K562 (cell line): ENCODE measurements around the gene SUSD3. TPM values are rescaled to one million over a fixed set of nuclear protein-coding genes. Genes with fewer than 3 reads are reported as not detected.

ENCODE experiments used
- ATAC-seq: fragments of 200-7000 bp; cut with Tn5 transposase; 3 replicates; pipeline ENCODE4 v1.9.1; 2020; ENCODE audit warnings: moderate library complexity
- BruUV-seq: library from RNA; stranded (reverse); fragments of 400-500 nt; replicated peaks from 2 replicates; lab custom pipeline; 2021; lab: Mats Ljungman, UMichigan
- CTCF ChIA-PET: fragments of 300-600 bp; formaldehyde crosslinking; extraction: SDS; loops from one replicate; lab custom pipeline; 2021; ENCODE audit warnings: low intra/inter-chr PET ratio; lab: Yijun Ruan, JAX
- POLR2A ChIA-PET: fragments of 300-600, 350-650 bp; sonication (Branson Sonifier 250); formaldehyde crosslinking; extraction: SDS; loops from one replicate; lab custom pipeline; 2021; ENCODE audit warnings: antibody characterized with exemption, inconsistent platforms; lab: Yijun Ruan, JAX
- DNase-seq, 4 experiments: peaks; one replicate each; pipeline versions ENCODE4 v3.0.0 to v3.0.0-alpha.2; 2011 to 2018; ENCODE audit warnings: low spot score in 3 of 4, mixed read lengths in 3 of 4; ENCODE audit errors: extremely low read depth in 1 of 4
- FAIRE-seq: peaks from 2 replicates; lab custom pipeline; 2011; peaks lifted over from hg19 to GRCh38; lab: Jason Lieb, UNC
- H2AFZ ChIP-seq: 2 replicates; pipeline ENCODE4 v1.6.0; 2011; ENCODE audit warnings: low read depth, low read length, control low read depth, inconsistent platforms
- H3K27ac ChIP-seq: fragments of 200-600 bp; 3 replicates; pipeline ENCODE4 v1.8.0; 2011; ENCODE audit warnings: low read depth, mild to moderate bottlenecking, control low read depth, inconsistent platforms, low read length, moderate library complexity, mixed read lengths; ENCODE audit errors: extremely low read depth
- H3K27me3 ChIP-seq, 2 experiments: fragments of 300-600 bp in 1 of 2; 2 replicates in 1 of 2; 3 replicates in 1 of 2; pipeline versions ENCODE4 v1.6.0 to v1.8.0; 2011; ENCODE audit warnings: inconsistent platforms in 2 of 2, low read length in 2 of 2, mild to moderate bottlenecking in 1 of 2, mixed read lengths in 1 of 2, moderate library complexity in 1 of 2; ENCODE audit not compliant: control insufficient read depth in 2 of 2, insufficient read depth in 2 of 2
- H3K36me3 ChIP-seq: fragments of 300-600 bp; 3 replicates; pipeline ENCODE4 v1.8.0; 2011; ENCODE audit warnings: mild to moderate bottlenecking, low read length, inconsistent platforms; ENCODE audit not compliant: control insufficient read depth, insufficient read depth
- H3K4me1 ChIP-seq, 2 experiments: fragments of 200-600 bp in 1 of 2; replicated peaks in 1 of 2; 2 replicates in 1 of 2; 3 replicates in 1 of 2; pipeline versions ENCODE4 v1.5.1 to v1.8.0; 2011; ENCODE audit warnings: inconsistent platforms in 2 of 2, low read length in 2 of 2, mild to moderate bottlenecking in 1 of 2, mixed read lengths in 1 of 2, moderate library complexity in 1 of 2; ENCODE audit not compliant: control insufficient read depth in 2 of 2, insufficient read depth in 2 of 2
- H3K4me2 ChIP-seq: 2 replicates; pipeline ENCODE4 v1.6.1; 2011; ENCODE audit warnings: low read length, control low read depth, inconsistent platforms, mixed read lengths; ENCODE audit not compliant: insufficient read depth
- H3K4me3 ChIP-seq: fragments of 200-600 bp; sonication (generic), shearing (Covaris generic); 2 replicates; pipeline ENCODE4 v1.5.1; 2016; ENCODE audit warnings: control low read depth, inconsistent platforms
- H3K79me2 ChIP-seq: fragments of 200-600 bp; 3 replicates; pipeline ENCODE4 v1.8.0; 2011; ENCODE audit warnings: low read length, inconsistent platforms; ENCODE audit not compliant: control insufficient read depth, insufficient read depth
- H3K9ac ChIP-seq, 2 experiments: 2 replicates each; pipeline versions ENCODE4 v1.6.0 to v1.6.1; 2011; ENCODE audit warnings: low read depth in 2 of 2, low read length in 2 of 2, control low read depth in 1 of 2, inconsistent platforms in 1 of 2, mild to moderate bottlenecking in 1 of 2, mixed read lengths in 1 of 2; ENCODE audit not compliant: insufficient read depth in 1 of 2
- H3K9me1 ChIP-seq: one replicate; pipeline ENCODE4 v1.6.0; 2011; ENCODE audit warnings: inconsistent platforms, mild to moderate bottlenecking, low read length, moderate library complexity; ENCODE audit not compliant: control insufficient read depth, insufficient read depth
- H3K9me3 ChIP-seq: replicated peaks from 2 replicates; pipeline ENCODE4 v1.5.1; 2011; ENCODE audit warnings: low read depth, low read length, inconsistent platforms; ENCODE audit not compliant: control insufficient read depth, insufficient read depth
- H4K20me1 ChIP-seq: replicated peaks from 2 replicates; pipeline ENCODE4 v1.6.1; 2011; ENCODE audit warnings: low read length, inconsistent platforms, mixed read lengths; ENCODE audit not compliant: control insufficient read depth, insufficient read depth
- CHD2 ChIP-seq: IDR thresholded peaks from 2 replicates; pipeline ENCODE4 v1.6.1; 2011; ENCODE audit warnings: low read depth, low read length
- ELK1 ChIP-seq: sonication (generic); formaldehyde crosslinking; IDR thresholded peaks from 2 replicates; pipeline ENCODE4 v1.8.1; 2022; ENCODE audit warnings: missing genetic modification reagents
- EWSR1 ChIP-seq: fragments of 450-650 bp; IDR thresholded peaks from 2 replicates; pipeline ENCODE4 v1.6.1; 2018; ENCODE audit warnings: borderline replicate concordance, mild to moderate bottlenecking, low read depth, moderate library complexity; ENCODE audit not compliant: partially characterized antibody
- IRF2 ChIP-seq: sonication (generic); formaldehyde crosslinking; IDR thresholded peaks from 2 replicates; pipeline ENCODE4 v1.8.1; 2022; ENCODE audit warnings: mild to moderate bottlenecking, missing genetic modification reagents
- MAFG ChIP-seq: fragments of 450-650 bp; conservative IDR thresholded peaks from 2 replicates; pipeline ENCODE4 v1.6.1; 2016; ENCODE audit warnings: missing genetic modification characterization, missing compliant biosample characterization
- SIX5 ChIP-seq, 2 experiments: IDR thresholded peaks; 2 replicates each; pipeline ENCODE4 v1.6.1; 2011; ENCODE audit warnings: low read length in 2 of 2, borderline replicate concordance in 1 of 2, low read depth in 1 of 2, mild to moderate bottlenecking in 1 of 2, moderate library complexity in 1 of 2; ENCODE audit not compliant: insufficient read depth in 1 of 2
- SP2 ChIP-seq: IDR thresholded peaks from 2 replicates; pipeline ENCODE4 v1.6.1; 2011; ENCODE audit warnings: mild to moderate bottlenecking, low read depth, low read length, moderate library complexity; ENCODE audit not compliant: poor library complexity, severe bottlenecking; ENCODE audit errors: extremely low read depth
- THAP12 ChIP-seq: fragments of 250-450 bp; sonication (Bioruptor Pico); IDR thresholded peaks from 2 replicates; pipeline ENCODE4 v1.9.0; 2021; ENCODE audit warnings: mild to moderate bottlenecking, inconsistent platforms
- TRIM28 ChIP-seq: fragments of 450-650 bp; IDR thresholded peaks from 2 replicates; pipeline ENCODE4 v1.6.1; 2017
- ZNF695 ChIP-seq: fragments of 450-650 bp; formaldehyde crosslinking; IDR thresholded peaks from 2 replicates; pipeline ENCODE4 v1.4.0; 2020; ENCODE audit warnings: mild to moderate bottlenecking, moderate library complexity
- WGBS: fragments of 100-300 bp; shearing (Covaris generic); methylation state at CpG from one replicate; pipeline ENCODE4 v1.1.6; 2016; ENCODE audit warnings: low coverage, mixed read lengths; ENCODE audit not compliant: insufficient coverage; ENCODE audit errors: missing lambda C conversion rate; 5-methylcytosine and 5-hydroxymethylcytosine counted together
- in situ Hi-C: fragments of 300-500 bp; cut with MboI; formaldehyde crosslinking; loops from 4 replicates; pipeline ENCODE4 v1.15.0; 2018; ENCODE audit warnings: inconsistent platforms, mixed read lengths
- intact Hi-C: fragments of 100-400 bp; cut with micrococcal nuclease; formaldehyde crosslinking; loops from 2 replicates; pipeline ENCODE4 v1.14.2; 2022
- polyA plus RNA-seq, 8 experiments: library from polyadenylated mRNA; depleted of rRNA in 4 of 8; stranded (reverse) in 5 of 8; unstranded in 3 of 8; fragments of >200 nt; fragmentation: Nextera tagmentation in 2 of 8; fragmentation: Illumina TruSeq in 1 of 8; extraction: Ambion mirVana in 2 of 8; extraction: Trizol in 1 of 8; gene quantifications; 2 replicates each; pipeline versions ENCODE4 v1.2.1 to v1.2.3, GENCODE V29; 2011 to 2014; ENCODE audit warnings: inconsistent platforms in 1 of 8, missing spikeins in 1 of 8
- total RNA-seq, 7 experiments: library from RNA; depleted of rRNA in 6 of 7; stranded (reverse); fragments of >200 nt in 6 of 7; fragmentation: Illumina TruSeq in 2 of 7; extraction: Trizol in 2 of 7; gene quantifications; 2 replicates each; pipeline versions ENCODE4 v1.2.1 to v1.2.3, GENCODE V29; 2011 to 2021; ENCODE audit warnings: low replicate concordance in 1 of 7

Gene SUSD3
- total and polyA plus RNA-seq, 9 of the 15 experiments (the other 6 are each of a cell fraction or from before 2014, with no cell fraction given): 1.3 to 21.7 (median 11.4) TPM

- ATAC-seq (no peak), FAIRE-seq (no peak)
- POLR2A ChIA-PET: interaction anchor here (0.6 to 0.8 kb wide), 2 partner anchors 10 to 82 kb away, joined by 3 read pairs; no protein-coding TSS in a partner anchor
- TF ChIP-seq CHD2 (no peak), ELK1 (CRISPR knock-in tag) (no peak), TRIM28 (no peak), SP2 (no peak), ZNF695 (CRISPR knock-in tag) (no peak), IRF2 (CRISPR knock-in tag) (no peak), EWSR1 (no peak), THAP12 (CRISPR knock-in tag) (no peak), MAFG (tag) (no peak), SIX5 (IDR thresholded peaks at IDR 0.05; ENCODE audit: borderline replicate concordance in 1 of 2, insufficient read depth in 1 of 2, low read depth in 1 of 2, low read length in 2 of 2) (no peak)
- TF ChIP-seq, all 486 proteins: peak for 0
- Histone ChIP-seq H3K36me3 (no peaks in the 10 kb centered on the region), H3K4me3 (no peak overlapping the region), H3K4me2 (no peak overlapping the region), H3K9me1 (no peaks in the 10 kb centered on the region), H3K27me3 (peaks cover 45 to 67% of the 10 kb centered on the region in 2 experiments), H3K9me3 (no peaks in the 10 kb centered on the region; the same call in 1 of the 2 replicates), H2AFZ (no peak overlapping the region), H3K27ac (no peak overlapping the region), H3K9ac (no peak overlapping the region), H3K4me1 (no peaks in the 10 kb centered on the region), H4K20me1 (no peaks in the 10 kb centered on the region), H3K79me2 (no peaks in the 10 kb centered on the region)
- DNase-seq: no peak
- BruUV-seq: no TSS peak
- in situ Hi-C loops (no loop called here), intact Hi-C loops (no loop called here)
- WGBS: 3% methylated on average over 4 of the region's 4 CpGs
- CTCF ChIA-PET: no interaction called here
Observed at GRCh38 chr9:93050231-93050630, 8.3 kb upstream of the SUSD3 start.
